ENCODE data around the gene RNF214.
"Not testable (repeated sequence)": the region's sequence is repeated elsewhere in the genome, so short reads cannot be mapped to it uniquely, and the experiment has no call there.

RNF214 gene

DNA sequence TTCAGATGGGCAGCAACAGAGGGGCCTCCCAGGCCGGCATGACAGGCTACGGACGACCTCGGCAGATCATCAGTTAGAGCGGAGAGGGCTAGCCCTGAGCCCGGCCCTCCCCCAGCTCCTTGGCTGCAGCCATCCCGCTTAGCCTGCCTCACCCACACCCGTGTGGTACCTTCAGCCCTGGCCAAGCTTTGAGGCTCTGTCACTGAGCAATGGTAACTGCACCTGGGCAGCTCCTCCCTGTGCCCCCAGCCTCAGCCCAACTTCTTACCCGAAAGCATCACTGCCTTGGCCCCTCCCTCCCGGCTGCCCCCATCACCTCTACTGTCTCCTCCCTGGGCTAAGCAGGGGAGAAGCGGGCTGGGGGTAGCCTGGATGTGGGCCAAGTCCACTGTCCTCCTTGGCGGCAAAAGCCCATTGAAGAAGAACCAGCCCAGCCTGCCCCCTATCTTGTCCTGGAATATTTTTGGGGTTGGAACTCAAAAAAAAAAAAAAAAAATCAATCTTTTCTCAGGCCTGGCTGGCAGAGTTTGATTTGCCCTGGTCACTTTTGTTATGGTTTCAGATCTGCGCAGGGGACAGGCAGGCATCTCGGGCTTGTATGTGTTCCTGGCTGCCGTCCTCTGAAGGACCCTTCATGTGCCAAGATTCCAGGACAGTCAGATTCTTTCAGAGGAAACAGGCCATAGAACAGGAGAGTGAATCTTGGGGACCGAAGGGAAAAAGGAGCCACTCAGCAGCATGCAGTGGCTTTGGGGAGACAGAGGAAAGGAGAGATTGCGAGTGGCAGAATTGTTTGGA is 28.0 kb upstream of the RNF214 start:
- no peaks in the 10 kb centered on the region for H3K9me3 ChIP-seq (ENCODE audit: control insufficient read depth in 1 of 2, low read length in 2 of 2)
- H3K36me3 ChIP-seq (ENCODE audit: control insufficient read depth in 1 of 2, insufficient read depth in 2 of 2, low read length in 2 of 2), result peaks cover 8 to 31% of the 10 kb centered on the region in 2 donors
- H3K4me3 ChIP-seq (ENCODE audit: low read depth in 1 of 2, low read length in 2 of 2), result no peak overlapping the region
- H3K27me3 ChIP-seq (ENCODE audit: control insufficient read depth in 1 of 2, insufficient read depth in 2 of 2, low read length in 2 of 2), result no peaks in the 10 kb centered on the region
- peaks cover 0 to under 1% of the 10 kb centered on the region in 2 donors for H3K4me1 ChIP-seq (ENCODE audit: control insufficient read depth in 1 of 2, insufficient read depth in 2 of 2, low read length in 2 of 2)
- H3K9ac ChIP-seq (ENCODE audit: low read depth in 1 of 2, low read length in 2 of 2), result no peak overlapping the region
- no peak overlapping the region for H3K27ac ChIP-seq (ENCODE audit: low read depth, low read length)

DNA sequence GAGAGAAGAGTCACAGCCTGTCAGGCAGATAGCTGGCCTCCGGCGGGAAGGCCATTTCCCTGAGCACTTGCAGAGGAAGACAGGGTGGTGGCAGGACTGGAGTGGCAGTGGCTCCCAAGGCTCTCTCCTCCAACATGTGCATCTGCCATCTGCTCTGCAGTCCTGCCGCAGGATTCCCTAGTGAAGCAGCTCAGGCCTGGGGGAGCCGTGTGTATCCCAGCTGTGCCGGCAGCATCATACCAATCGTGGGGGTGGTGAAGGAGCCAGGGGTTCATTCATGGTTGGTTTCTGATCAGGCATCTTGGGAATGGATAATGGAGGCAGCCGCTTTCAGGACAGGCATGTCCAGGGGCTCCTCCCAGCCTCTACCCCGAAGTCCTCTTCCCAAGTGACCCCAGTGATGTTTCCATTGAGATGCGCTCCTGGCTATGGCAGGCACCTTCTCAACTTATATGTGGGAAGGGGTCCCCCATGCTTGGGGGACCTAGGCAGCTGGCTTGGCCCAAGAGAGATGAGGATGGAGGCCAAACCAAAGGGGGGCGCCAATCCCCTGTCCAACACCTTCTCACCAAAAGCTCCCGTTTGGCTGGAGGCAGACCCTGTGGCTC is 27.2 kb upstream of the RNF214 start:
- peaks cover 6 to 31% of the 10 kb centered on the region in 2 donors for H3K36me3 ChIP-seq (ENCODE audit: control insufficient read depth in 1 of 2, insufficient read depth in 2 of 2, low read length in 2 of 2)
- no peak overlapping the region for H3K4me3 ChIP-seq (ENCODE audit: low read depth in 1 of 2, low read length in 2 of 2)
- no peak overlapping the region for H3K27ac ChIP-seq (ENCODE audit: low read depth, low read length)
- H3K9ac ChIP-seq (ENCODE audit: low read depth in 1 of 2, low read length in 2 of 2), result no peak overlapping the region
- no peaks in the 10 kb centered on the region for H3K9me3 ChIP-seq (ENCODE audit: control insufficient read depth in 1 of 2, low read length in 2 of 2)
- H3K4me1 ChIP-seq (ENCODE audit: control insufficient read depth in 1 of 2, insufficient read depth in 2 of 2, low read length in 2 of 2), result no peaks in the 10 kb centered on the region
- H3K27me3 ChIP-seq (ENCODE audit: control insufficient read depth in 1 of 2, insufficient read depth in 2 of 2, low read length in 2 of 2), result no peaks in the 10 kb centered on the region

DNA sequence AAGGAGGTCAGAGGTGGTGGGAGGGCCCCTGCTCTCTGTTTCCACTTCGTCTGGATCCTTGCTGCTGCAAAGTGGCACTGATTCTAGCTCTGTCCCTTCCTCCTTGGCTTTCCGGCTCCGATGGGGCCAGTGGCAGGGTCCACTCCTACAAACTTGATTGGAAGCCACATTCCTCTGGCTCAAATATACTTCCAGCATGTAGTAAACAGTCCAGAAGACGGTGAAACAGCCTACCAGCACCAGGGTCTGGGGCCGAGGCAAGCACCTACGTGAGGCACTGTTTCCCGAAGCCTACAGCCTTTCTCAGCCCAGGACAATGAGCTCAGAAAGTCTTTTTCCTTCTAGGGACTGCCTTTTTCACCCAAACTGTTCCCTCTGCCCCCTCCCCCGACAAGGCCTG is 26.4 kb upstream of the RNF214 start:
- H3K27ac ChIP-seq (ENCODE audit: low read depth, low read length); H3K9me3 ChIP-seq (ENCODE audit: control insufficient read depth in 1 of 2, low read length in 2 of 2); H3K4me1 ChIP-seq (ENCODE audit: control insufficient read depth in 1 of 2, insufficient read depth in 2 of 2, low read length in 2 of 2); H3K27me3 ChIP-seq (ENCODE audit: control insufficient read depth in 1 of 2, insufficient read depth in 2 of 2, low read length in 2 of 2); H3K9ac ChIP-seq (ENCODE audit: low read depth in 1 of 2, low read length in 2 of 2); H3K4me3 ChIP-seq (ENCODE audit: low read depth in 1 of 2, low read length in 2 of 2): not testable (repeated sequence)
- peaks cover 6 to 31% of the 10 kb centered on the region in 2 donors for H3K36me3 ChIP-seq (ENCODE audit: control insufficient read depth in 1 of 2, insufficient read depth in 2 of 2, low read length in 2 of 2)

DNA sequence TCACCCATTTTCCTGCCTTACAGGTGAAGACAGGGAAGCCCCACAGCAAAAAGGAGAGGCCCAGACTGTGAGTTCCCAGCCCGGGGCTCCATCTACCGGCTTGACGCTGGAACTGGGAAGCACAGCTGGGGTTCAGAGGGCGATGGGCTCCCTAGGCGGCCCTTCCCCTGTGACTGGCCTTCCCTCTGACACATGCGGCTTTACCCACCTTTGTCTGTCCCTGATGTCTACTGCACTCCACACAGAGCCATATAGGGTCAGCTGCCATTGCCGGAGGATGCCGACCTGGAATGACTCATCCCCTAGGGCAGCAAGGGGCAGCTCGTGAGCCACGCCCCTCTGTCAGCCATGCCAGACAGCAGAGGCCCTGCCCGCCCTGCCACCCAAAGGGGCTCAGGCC is 25.6 kb upstream of the RNF214 start:
- not testable (repeated sequence) for H3K27ac ChIP-seq (ENCODE audit: low read depth, low read length); H3K9ac ChIP-seq (ENCODE audit: low read depth in 1 of 2, low read length in 2 of 2); H3K4me1 ChIP-seq (ENCODE audit: control insufficient read depth in 1 of 2, insufficient read depth in 2 of 2, low read length in 2 of 2); H3K9me3 ChIP-seq (ENCODE audit: control insufficient read depth in 1 of 2, low read length in 2 of 2); H3K4me3 ChIP-seq (ENCODE audit: low read depth in 1 of 2, low read length in 2 of 2); H3K27me3 ChIP-seq (ENCODE audit: control insufficient read depth in 1 of 2, insufficient read depth in 2 of 2, low read length in 2 of 2)
- peaks cover 6 to 38% of the 10 kb centered on the region in 2 donors for H3K36me3 ChIP-seq (ENCODE audit: control insufficient read depth in 1 of 2, insufficient read depth in 2 of 2, low read length in 2 of 2)

DNA sequence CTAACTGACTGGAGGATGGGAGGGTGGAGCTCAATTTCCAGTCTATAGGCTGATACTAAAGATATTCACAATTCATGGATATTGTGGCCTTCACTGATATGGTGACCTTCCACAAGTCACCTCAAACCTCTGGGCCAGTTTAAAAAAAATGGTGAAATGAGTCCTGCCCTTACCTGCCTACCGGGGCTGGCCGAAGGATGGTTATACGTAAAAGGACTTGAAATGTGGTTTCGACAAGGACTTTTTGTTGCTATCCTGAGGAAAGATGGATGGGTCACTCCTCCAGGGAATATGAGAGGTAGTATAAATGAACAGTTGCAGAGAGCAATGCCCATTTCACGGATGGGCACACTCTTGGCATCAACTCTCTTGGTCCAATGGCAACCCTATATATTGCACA is 25.0 kb upstream of the RNF214 start:
- H3K27ac ChIP-seq (ENCODE audit: low read depth, low read length); H3K9me3 ChIP-seq (ENCODE audit: control insufficient read depth in 1 of 2, low read length in 2 of 2); H3K4me1 ChIP-seq (ENCODE audit: control insufficient read depth in 1 of 2, insufficient read depth in 2 of 2, low read length in 2 of 2); H3K4me3 ChIP-seq (ENCODE audit: low read depth in 1 of 2, low read length in 2 of 2); H3K27me3 ChIP-seq (ENCODE audit: control insufficient read depth in 1 of 2, insufficient read depth in 2 of 2, low read length in 2 of 2); H3K9ac ChIP-seq (ENCODE audit: low read depth in 1 of 2, low read length in 2 of 2): not testable (repeated sequence)
- peaks cover 6 to 40% of the 10 kb centered on the region in 2 donors for H3K36me3 ChIP-seq (ENCODE audit: control insufficient read depth in 1 of 2, insufficient read depth in 2 of 2, low read length in 2 of 2)

DNA sequence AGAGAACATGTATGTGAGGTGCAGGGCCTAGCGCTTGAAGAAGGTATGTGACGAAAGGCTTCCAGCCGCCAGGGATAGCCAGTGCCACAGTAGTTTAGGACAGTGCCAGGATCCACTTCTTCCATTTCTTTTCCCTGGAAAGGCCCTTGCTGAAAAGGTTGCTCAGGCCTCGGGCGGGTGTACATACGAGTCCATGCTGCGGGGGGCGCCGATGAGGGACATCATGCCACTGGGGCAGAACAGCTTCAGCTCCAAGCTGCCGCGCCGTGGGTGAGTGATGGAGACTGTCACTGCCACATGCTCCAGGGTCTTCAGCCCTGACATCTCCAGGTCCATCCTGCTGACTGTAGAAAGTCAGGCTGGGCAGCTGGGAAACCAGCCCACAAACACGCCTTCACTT is 23.8 kb upstream of the RNF214 start:
- H3K4me1 ChIP-seq (ENCODE audit: control insufficient read depth in 1 of 2, insufficient read depth in 2 of 2, low read length in 2 of 2); H3K9ac ChIP-seq (ENCODE audit: low read depth in 1 of 2, low read length in 2 of 2); H3K4me3 ChIP-seq (ENCODE audit: low read depth in 1 of 2, low read length in 2 of 2); H3K27me3 ChIP-seq (ENCODE audit: control insufficient read depth in 1 of 2, insufficient read depth in 2 of 2, low read length in 2 of 2); H3K27ac ChIP-seq (ENCODE audit: low read depth, low read length); H3K9me3 ChIP-seq (ENCODE audit: control insufficient read depth in 1 of 2, low read length in 2 of 2): not testable (repeated sequence)
- peaks cover 13 to 43% of the 10 kb centered on the region in 2 donors for H3K36me3 ChIP-seq (ENCODE audit: control insufficient read depth in 1 of 2, insufficient read depth in 2 of 2, low read length in 2 of 2)

DNA sequence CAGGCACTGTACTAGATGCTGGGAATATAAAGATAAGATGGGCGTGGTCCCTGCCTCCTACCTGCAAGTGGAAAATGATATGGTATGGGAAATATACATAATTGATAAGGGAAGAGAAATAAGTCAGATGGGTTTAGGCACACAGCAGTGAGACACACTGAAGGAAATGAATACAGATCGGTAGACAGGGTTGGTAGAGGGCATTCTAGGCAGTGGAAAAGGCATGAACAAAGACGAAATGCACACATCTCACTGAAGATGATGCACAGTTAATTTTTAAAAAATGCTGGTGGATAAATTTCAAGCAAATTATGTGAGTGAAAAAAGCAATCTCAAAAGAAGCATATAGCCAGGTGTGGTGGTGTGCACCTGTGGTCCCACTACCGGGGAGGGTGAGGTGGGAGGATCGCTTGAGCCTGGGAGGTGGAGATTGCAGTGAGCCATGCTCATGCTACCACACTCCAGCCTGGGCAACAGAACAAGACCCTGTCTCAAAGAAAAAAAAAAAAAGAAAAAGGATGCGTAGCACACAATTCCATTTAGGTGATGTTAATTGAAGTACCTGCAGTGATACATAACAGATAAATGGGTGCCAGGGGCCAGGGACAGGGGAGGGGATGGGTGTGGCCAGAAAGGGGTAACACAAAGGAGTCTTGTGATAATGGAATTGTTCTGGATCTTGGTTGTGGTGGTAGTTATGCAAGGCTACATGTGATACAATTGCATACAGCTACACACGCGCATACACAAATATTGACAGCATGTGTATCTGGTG is 22.9 kb upstream of the RNF214 start:
- H3K27me3 ChIP-seq (ENCODE audit: control insufficient read depth in 1 of 2, insufficient read depth in 2 of 2, low read length in 2 of 2); H3K9ac ChIP-seq (ENCODE audit: low read depth in 1 of 2, low read length in 2 of 2); H3K9me3 ChIP-seq (ENCODE audit: control insufficient read depth in 1 of 2, low read length in 2 of 2); H3K4me3 ChIP-seq (ENCODE audit: low read depth in 1 of 2, low read length in 2 of 2); H3K4me1 ChIP-seq (ENCODE audit: control insufficient read depth in 1 of 2, insufficient read depth in 2 of 2, low read length in 2 of 2); H3K27ac ChIP-seq (ENCODE audit: low read depth, low read length): not testable (repeated sequence)
- H3K36me3 ChIP-seq (ENCODE audit: control insufficient read depth in 1 of 2, insufficient read depth in 2 of 2, low read length in 2 of 2), result peaks cover 9 to 42% of the 10 kb centered on the region in 2 donors

DNA sequence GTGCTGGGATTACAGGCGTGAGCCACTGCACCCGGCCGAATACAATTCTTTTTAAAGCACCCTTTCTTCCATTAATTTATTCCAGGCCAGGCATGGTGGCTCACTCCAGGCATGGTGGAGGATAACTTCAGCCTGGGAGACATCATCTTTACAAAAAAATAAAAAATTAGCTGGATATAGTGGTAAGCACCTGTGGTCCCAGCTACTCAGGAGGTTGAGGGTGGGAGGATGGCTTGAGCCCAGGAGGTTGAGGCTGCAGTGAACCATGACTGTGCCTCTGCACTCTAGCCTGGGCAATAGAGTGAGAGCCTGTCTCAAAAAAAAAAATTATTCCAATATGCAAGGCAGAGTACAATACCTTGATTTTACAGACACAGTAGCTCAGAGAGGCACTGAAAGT is 21.9 kb upstream of the RNF214 start:
- Histone ChIP-seq H3K36me3 (ENCODE audit: control insufficient read depth in 1 of 2, insufficient read depth in 2 of 2, low read length in 2 of 2) (peaks cover 13 to 36% of the 10 kb centered on the region in 2 donors), H3K9me3 (ENCODE audit: control insufficient read depth in 1 of 2, low read length in 2 of 2) (no peaks in the 10 kb centered on the region)

DNA sequence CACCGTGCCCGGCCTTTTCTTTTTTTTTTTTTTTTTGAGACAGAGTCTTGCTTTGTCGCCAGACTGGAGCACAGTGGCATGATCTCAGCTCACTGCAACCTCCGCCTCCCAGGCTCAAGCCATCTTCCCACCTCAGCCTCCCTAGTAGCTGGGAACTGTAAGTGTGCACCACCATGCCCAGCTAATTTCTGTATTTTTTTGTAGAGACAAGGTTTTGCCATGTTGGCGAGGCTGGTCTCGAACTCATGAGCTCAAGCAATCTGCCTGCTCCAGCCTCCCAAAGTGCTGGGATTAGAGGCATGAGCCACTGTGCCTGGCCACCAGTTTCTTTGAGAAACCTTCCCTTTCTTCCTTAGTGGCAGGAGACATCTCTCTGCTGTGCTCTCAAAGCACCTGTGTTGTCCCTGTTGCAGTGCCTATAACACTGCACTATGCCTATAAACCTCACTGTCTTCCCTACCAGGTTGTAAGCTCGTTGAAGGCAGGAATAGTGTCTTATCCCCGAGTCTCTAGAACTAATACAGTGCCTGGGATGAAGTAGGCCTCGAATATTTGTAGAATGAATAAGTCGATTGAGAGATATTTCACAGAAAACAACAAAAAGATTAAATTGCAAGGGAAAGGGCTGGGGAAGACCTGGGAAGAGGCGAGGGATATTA is 19.6 kb upstream of the RNF214 start:
- Histone ChIP-seq H3K9ac (ENCODE audit: low read depth in 1 of 2, low read length in 2 of 2) (no peak overlapping the region), H3K27ac (ENCODE audit: low read depth, low read length) (no peak overlapping the region), H3K36me3 (ENCODE audit: control insufficient read depth in 1 of 2, insufficient read depth in 2 of 2, low read length in 2 of 2) (peaks cover 24 to 53% of the 10 kb centered on the region in 2 donors), H3K4me1 (ENCODE audit: control insufficient read depth in 1 of 2, insufficient read depth in 2 of 2, low read length in 2 of 2) (no peaks in the 10 kb centered on the region), H3K27me3 (ENCODE audit: control insufficient read depth in 1 of 2, insufficient read depth in 2 of 2, low read length in 2 of 2) (no peaks in the 10 kb centered on the region), H3K4me3 (ENCODE audit: low read depth in 1 of 2, low read length in 2 of 2) (no peak overlapping the region), H3K9me3 (ENCODE audit: control insufficient read depth in 1 of 2, low read length in 2 of 2) (no peaks in the 10 kb centered on the region)

More for the DNA sequence above, 21.9 kb upstream of the RNF214 start:
- Histone ChIP-seq H3K27me3 (ENCODE audit: control insufficient read depth in 1 of 2, insufficient read depth in 2 of 2, low read length in 2 of 2) (no peaks in the 10 kb centered on the region), H3K27ac (ENCODE audit: low read depth, low read length) (no peak overlapping the region), H3K4me1 (ENCODE audit: control insufficient read depth in 1 of 2, insufficient read depth in 2 of 2, low read length in 2 of 2) (no peaks in the 10 kb centered on the region), H3K9ac (ENCODE audit: low read depth in 1 of 2, low read length in 2 of 2) (no peak overlapping the region), H3K4me3 (ENCODE audit: low read depth in 1 of 2, low read length in 2 of 2) (no peak overlapping the region)
